GM19099 (cell line): Measurements from ENCODE around the gene TASOR2.

Experiments used
- POLR2A ChIP-seq: IDR thresholded peaks from 3 replicates; pipeline ENCODE4 v1.6.1; 2011; ENCODE audit warnings: low read depth; ENCODE audit not compliant: insufficient read length; ENCODE audit errors: extremely low read depth

TASOR2 gene

GRCh38 chr10:5692461-5693358 lies 8.1 kb downstream of the TASOR2 start:
- TF ChIP-seq POLR2A, result peak; percentile 43

GRCh38 chr10:5694573-5694972 lies 9.9 kb downstream of the TASOR2 start:
- TF ChIP-seq POLR2A, result no peak

- no peak for TF ChIP-seq POLR2A
Measured at GRCh38 chr10:5697342-5697741, 12.7 kb downstream of the TASOR2 start.

GRCh38 chr10:5698062-5698461 lies 13.4 kb downstream of the TASOR2 start:
- no peak for TF ChIP-seq POLR2A

GRCh38 chr10:5708356-5708755 lies 23.7 kb downstream of the TASOR2 start:
- TF ChIP-seq POLR2A, result no peak

- no peak for TF ChIP-seq POLR2A
Measured at GRCh38 chr10:5709865-5710264, 25.2 kb downstream of the TASOR2 start.

- no peak for TF ChIP-seq POLR2A
Measured at GRCh38 chr10:5710859-5711258, 26.2 kb downstream of the TASOR2 start.

- no peak for TF ChIP-seq POLR2A
Measured at GRCh38 chr10:5711642-5712041, 27.0 kb downstream of the TASOR2 start.

GRCh38 chr10:5719546-5719945 lies 34.9 kb downstream of the TASOR2 start:
- TF ChIP-seq POLR2A, result no peak

- TF ChIP-seq POLR2A, result no peak
Measured at GRCh38 chr10:5720182-5720581, 35.5 kb downstream of the TASOR2 start.

- TF ChIP-seq POLR2A, result no peak
Measured at GRCh38 chr10:5723692-5724091, 39.1 kb downstream of the TASOR2 start.

- TF ChIP-seq POLR2A, result no peak
Measured at GRCh38 chr10:5730766-5731165, 46.1 kb downstream of the TASOR2 start.

GRCh38 chr10:5731559-5731958 lies 46.9 kb downstream of the TASOR2 start:
- no peak for TF ChIP-seq POLR2A

- TF ChIP-seq POLR2A, result no peak
Measured at GRCh38 chr10:5732141-5732540, 47.5 kb downstream of the TASOR2 start.
